Thymus (tissue), 11 donors: ENCODE results near the gene REPS1. TPM values are rescaled to one million over a fixed set of nuclear protein-coding genes. Genes with fewer than 3 reads are reported as not detected.

Source experiments
- DNase-seq, 9 donors: peaks; one replicate each; pipeline ENCODE4 v3.0.0-alpha.2; 2013; ENCODE audit warnings: low spot score in 9 of 9, low read depth in 6 of 9, missing footprints in 1 of 9
- H3K27ac ChIP-seq, 2 donors: one replicate each; pipeline ENCODE4 v1.5.1; 2013; ENCODE audit warnings: control low read depth in 1 of 2, low read depth in 1 of 2, low read length in 1 of 2, mild to moderate bottlenecking in 1 of 2, moderate library complexity in 1 of 2
- H3K27me3 ChIP-seq, 2 donors: one replicate each; pipeline ENCODE4 v1.5.1; 2013; ENCODE audit warnings: low read length in 1 of 2; ENCODE audit not compliant: control insufficient read depth in 2 of 2, insufficient read depth in 1 of 2
- H3K36me3 ChIP-seq, 2 donors: one replicate each; pipeline ENCODE4 v1.5.1; 2013; ENCODE audit warnings: low read length in 1 of 2, mild to moderate bottlenecking in 1 of 2, moderate library complexity in 1 of 2; ENCODE audit not compliant: control insufficient read depth in 2 of 2, insufficient read depth in 2 of 2
- H3K4me1 ChIP-seq, 2 donors: one replicate each; pipeline ENCODE4 v1.5.1; 2013; ENCODE audit warnings: low read length in 2 of 2; ENCODE audit not compliant: control insufficient read depth in 2 of 2, insufficient read depth in 2 of 2
- H3K4me3 ChIP-seq, 2 donors: one replicate each; pipeline ENCODE4 v1.5.1; 2013; ENCODE audit warnings: low read length in 2 of 2, control low read depth in 1 of 2, mild to moderate bottlenecking in 1 of 2
- H3K9me3 ChIP-seq, 2 donors: one replicate each; pipeline ENCODE4 v1.5.1; 2013; ENCODE audit warnings: low read length in 1 of 2, mild to moderate bottlenecking in 1 of 2; ENCODE audit not compliant: control insufficient read depth in 2 of 2, insufficient read depth in 1 of 2
- WGBS: extraction: QIAGEN DNeasy Blood & Tissue Kit; methylation state at CpG from one replicate; pipeline ENCODE4 v1.1.7; 2013; 5-methylcytosine and 5-hydroxymethylcytosine counted together
- polyA plus RNA-seq: library from polyadenylated mRNA; stranded (reverse); fragments of 200-250 nt; gene quantifications from one replicate; pipeline ENCODE4 v1.2.3, GENCODE V29; 2013
- total RNA-seq: library from RNA; stranded (reverse); fragments of 120-200 nt; gene quantifications from one replicate; pipeline ENCODE4 v1.2.4, GENCODE V29; 2013
- donor health status: healthy.

REPS1 gene
- total and polyA plus RNA-seq, 2 donors: 37.8 to 66.5 TPM

GRCh38 chr6:138979365-138979764 lies 8.7 kb downstream of the REPS1 start:
- peaks cover 2 to 16% of the 10 kb centered on the region in 2 donors for H3K4me1 ChIP-seq
- 95% methylated on average over 2 of the region's 2 CpGs for WGBS
- H3K36me3 ChIP-seq: no peaks in the 10 kb centered on the region
- no peak overlapping the region for H3K27ac ChIP-seq
- no peaks in the 10 kb centered on the region for H3K9me3 ChIP-seq
- no peak overlapping the region for H3K4me3 ChIP-seq
- DNase-seq: no peak
- no peaks in the 10 kb centered on the region for H3K27me3 ChIP-seq

- DNase-seq: no peak
- Histone ChIP-seq H3K27me3 (no peaks in the 10 kb centered on the region), H3K27ac (no peak overlapping the region), H3K4me1 (peaks cover 0 to 6% of the 10 kb centered on the region in 2 donors), H3K4me3 (no peak overlapping the region), H3K36me3 (no peaks in the 10 kb centered on the region), H3K9me3 (no peaks in the 10 kb centered on the region)
- 96% methylated on average over 4 of the region's 4 CpGs for WGBS
Measured at GRCh38 chr6:138978229-138978628, 9.8 kb downstream of the REPS1 start.

- no peaks in the 10 kb centered on the region for H3K36me3 ChIP-seq
- H3K4me3 ChIP-seq: no peak overlapping the region
- no peaks in the 10 kb centered on the region for H3K27me3 ChIP-seq
- WGBS: 99% methylated on average over 1 of the region's 1 CpG
- no peak overlapping the region for H3K27ac ChIP-seq
- no peak for DNase-seq
- H3K4me1 ChIP-seq: peaks cover 0 to 6% of the 10 kb centered on the region in 2 donors
- H3K9me3 ChIP-seq: no peaks in the 10 kb centered on the region
Measured at GRCh38 chr6:138977646-138978167, 10.3 kb downstream of the REPS1 start.

GRCh38 chr6:138977242-138977641 lies 10.8 kb downstream of the REPS1 start:
- no peak for DNase-seq
- H3K9me3 ChIP-seq: no peaks in the 10 kb centered on the region
- H3K36me3 ChIP-seq: no peaks in the 10 kb centered on the region
- 93% methylated on average over 2 of the region's 2 CpGs for WGBS
- H3K27ac ChIP-seq: no peak overlapping the region
- peaks cover 0 to 6% of the 10 kb centered on the region in 2 donors for H3K4me1 ChIP-seq
- no peak overlapping the region for H3K4me3 ChIP-seq
- no peaks in the 10 kb centered on the region for H3K27me3 ChIP-seq

GRCh38 chr6:138975815-138976214 lies 12.2 kb downstream of the REPS1 start:
- Histone ChIP-seq H3K27me3 (no peaks in the 10 kb centered on the region), H3K27ac (no peak overlapping the region), H3K36me3 (no peaks in the 10 kb centered on the region), H3K4me3 (no peak overlapping the region), H3K9me3 (no peaks in the 10 kb centered on the region), H3K4me1 (peaks cover 0 to 3% of the 10 kb centered on the region in 2 donors)
- 97% methylated on average over 4 of the region's 4 CpGs for WGBS
- DNase-seq: no peak

- Histone ChIP-seq H3K4me1 (no peaks in the 10 kb centered on the region), H3K36me3 (no peaks in the 10 kb centered on the region), H3K9me3 (no peaks in the 10 kb centered on the region), H3K4me3 (no peak overlapping the region), H3K27ac (no peak overlapping the region), H3K27me3 (no peaks in the 10 kb centered on the region)
- DNase-seq: no peak
- WGBS: 45% methylated on average over 2 of the region's 2 CpGs
Measured at GRCh38 chr6:138973466-138974153, 14.4 kb downstream of the REPS1 start.

GRCh38 chr6:138972226-138972665 lies 15.8 kb downstream of the REPS1 start:
- no peak for DNase-seq
- Histone ChIP-seq H3K36me3 (no peaks in the 10 kb centered on the region), H3K9me3 (no peaks in the 10 kb centered on the region), H3K4me1 (no peaks in the 10 kb centered on the region), H3K27me3 (no peaks in the 10 kb centered on the region), H3K27ac (no peak overlapping the region), H3K4me3 (no peak overlapping the region)
- WGBS: 98% methylated on average over 3 of the region's 3 CpGs

GRCh38 chr6:138971601-138972000 lies 16.5 kb downstream of the REPS1 start:
- 98% methylated on average over 3 of the region's 3 CpGs for WGBS
- H3K4me3 ChIP-seq: no peak overlapping the region
- no peak overlapping the region for H3K27ac ChIP-seq
- no peaks in the 10 kb centered on the region for H3K9me3 ChIP-seq
- H3K4me1 ChIP-seq: peaks cover 0 to 4% of the 10 kb centered on the region in 2 donors
- H3K36me3 ChIP-seq: no peaks in the 10 kb centered on the region
- no peaks in the 10 kb centered on the region for H3K27me3 ChIP-seq
- no peak for DNase-seq

- Histone ChIP-seq H3K4me3 (no peak overlapping the region), H3K27me3 (no peaks in the 10 kb centered on the region), H3K4me1 (peaks cover 0 to 4% of the 10 kb centered on the region in 2 donors), H3K27ac (no peak overlapping the region), H3K36me3 (no peaks in the 10 kb centered on the region), H3K9me3 (no peaks in the 10 kb centered on the region)
- WGBS: 95% methylated on average over 1 of the region's 1 CpG
- DNase-seq: no peak
Measured at GRCh38 chr6:138970856-138971425, 17.1 kb downstream of the REPS1 start.
